AG04449 (cell line): ENCODE measurements around the gene HBQ1.

Source experiments
- CTCF ChIA-PET: fragments of 350-600 bp; formaldehyde crosslinking; extraction: SDS; loops from one replicate; lab custom pipeline; 2021; ENCODE audit warnings: antibody characterized with exemption; lab: Yijun Ruan, JAX
- POLR2A ChIA-PET: fragments of 400-600, 350-600 bp; formaldehyde crosslinking; extraction: SDS; loops from one replicate; lab custom pipeline; 2020; ENCODE audit warnings: antibody characterized with exemption, inconsistent platforms; lab: Yijun Ruan, JAX
- DNase-seq: peaks from one replicate; pipeline ENCODE4 v3.0.0-alpha.2; 2010; ENCODE audit warnings: low read depth, low spot score
- H3K4me3 ChIP-seq: 2 replicates; pipeline ENCODE4 v1.5.1; 2011; ENCODE audit warnings: low read depth, mild to moderate bottlenecking, control low read depth, low read length
- TF ChIP-seq, protein P1 (sequence below): IDR thresholded peaks from one replicate; pipeline ENCODE4 v1.5.1; 2011; ENCODE audit warnings: mild to moderate bottlenecking, moderate library complexity, low read length, control low read depth, inconsistent platforms; ENCODE audit not compliant: insufficient read depth; ENCODE audit errors: missing control alignments

The HBQ1 gene

DNA sequence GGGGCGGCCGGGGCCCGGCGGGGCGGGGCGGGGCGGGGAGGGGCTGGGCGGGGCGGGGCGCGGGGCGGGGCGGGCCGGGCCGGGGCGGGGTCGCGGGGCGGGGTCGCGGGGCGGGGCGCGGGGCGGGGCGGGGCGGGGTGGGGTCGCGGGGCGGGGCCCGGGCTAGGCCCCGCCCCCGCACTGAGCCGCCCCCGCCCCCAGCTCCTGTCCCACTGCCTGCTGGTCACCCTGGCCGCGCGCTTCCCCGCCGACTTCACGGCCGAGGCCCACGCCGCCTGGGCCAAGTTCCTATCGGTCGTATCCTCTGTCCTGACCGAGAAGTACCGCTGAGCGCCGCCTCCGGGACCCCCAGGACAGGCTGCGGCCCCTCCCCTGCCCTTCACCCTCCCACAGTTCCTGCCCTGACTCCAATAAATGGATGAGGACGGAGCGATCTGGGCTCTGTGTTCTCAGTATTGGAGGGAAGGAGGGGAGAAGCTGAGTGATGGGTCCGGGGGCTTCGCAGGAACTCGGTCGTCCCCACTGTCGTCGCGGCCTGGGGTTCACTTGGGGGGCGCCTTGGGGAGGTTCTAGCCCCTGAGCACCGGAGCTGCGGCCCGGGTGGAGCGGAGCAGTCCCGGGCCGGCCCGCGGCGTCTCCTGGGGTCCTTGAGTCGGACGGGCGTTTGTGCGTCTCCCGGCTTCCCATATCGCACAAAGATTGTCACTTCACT is 15.3 kb upstream of the HBQ1 start:
- H3K4me3 ChIP-seq, result no peak overlapping the region
- CTCF ChIA-PET, result interaction anchor here (0.7 to 1.7 kb wide), 2 partner anchors 58 to 99 kb away, joined by 4 read pairs; no protein-coding TSS in a partner anchor
- no peak for DNase-seq
- TF ChIP-seq, protein P1, sequence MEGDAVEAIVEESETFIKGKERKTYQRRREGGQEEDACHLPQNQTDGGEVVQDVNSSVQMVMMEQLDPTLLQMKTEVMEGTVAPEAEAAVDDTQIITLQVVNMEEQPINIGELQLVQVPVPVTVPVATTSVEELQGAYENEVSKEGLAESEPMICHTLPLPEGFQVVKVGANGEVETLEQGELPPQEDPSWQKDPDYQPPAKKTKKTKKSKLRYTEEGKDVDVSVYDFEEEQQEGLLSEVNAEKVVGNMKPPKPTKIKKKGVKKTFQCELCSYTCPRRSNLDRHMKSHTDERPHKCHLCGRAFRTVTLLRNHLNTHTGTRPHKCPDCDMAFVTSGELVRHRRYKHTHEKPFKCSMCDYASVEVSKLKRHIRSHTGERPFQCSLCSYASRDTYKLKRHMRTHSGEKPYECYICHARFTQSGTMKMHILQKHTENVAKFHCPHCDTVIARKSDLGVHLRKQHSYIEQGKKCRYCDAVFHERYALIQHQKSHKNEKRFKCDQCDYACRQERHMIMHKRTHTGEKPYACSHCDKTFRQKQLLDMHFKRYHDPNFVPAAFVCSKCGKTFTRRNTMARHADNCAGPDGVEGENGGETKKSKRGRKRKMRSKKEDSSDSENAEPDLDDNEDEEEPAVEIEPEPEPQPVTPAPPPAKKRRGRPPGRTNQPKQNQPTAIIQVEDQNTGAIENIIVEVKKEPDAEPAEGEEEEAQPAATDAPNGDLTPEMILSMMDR, result no peak
- POLR2A ChIA-PET, result no interaction called here

DNA sequence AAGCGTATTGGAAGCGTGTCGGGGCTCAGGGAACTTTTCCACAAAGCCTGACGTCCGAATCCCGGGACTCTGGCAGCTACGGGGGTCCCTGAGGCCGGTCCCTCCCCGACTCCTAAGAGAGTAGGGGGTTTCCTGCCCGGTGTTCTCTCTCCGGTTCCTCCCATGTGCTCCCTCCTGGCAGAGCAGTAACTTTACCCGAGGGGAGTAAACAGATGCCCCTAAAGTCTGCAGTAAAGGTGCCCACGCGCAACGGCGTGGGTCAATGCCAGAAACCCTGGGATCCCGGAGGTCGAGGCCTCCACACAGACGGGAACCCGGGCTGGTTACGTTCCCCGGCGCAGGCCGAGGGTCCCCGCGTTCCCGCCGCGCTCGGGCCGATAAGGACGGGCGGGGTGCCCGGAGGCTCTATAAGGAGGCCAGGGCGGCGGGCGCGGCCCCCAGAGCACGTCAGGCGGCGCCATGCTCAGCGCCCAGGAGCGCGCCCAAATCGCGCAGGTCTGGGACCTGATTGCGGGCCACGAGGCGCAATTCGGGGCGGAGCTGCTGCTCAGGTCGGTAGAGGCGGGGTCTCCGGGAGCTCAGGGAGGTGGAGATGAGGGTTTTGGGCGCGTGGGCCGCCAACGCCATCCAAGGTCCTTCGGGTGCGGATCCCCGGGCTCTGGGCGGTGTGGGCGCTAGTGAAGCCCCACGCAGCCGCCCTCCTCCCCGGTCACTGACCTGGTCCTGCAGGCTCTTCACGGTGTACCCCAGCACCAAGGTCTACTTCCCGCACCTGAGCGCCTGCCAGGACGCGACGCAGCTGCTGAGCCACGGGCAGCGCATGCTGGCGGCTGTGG is 14.5 kb upstream of the HBQ1 start, which contains the start of gene HBM:
Gene HBM, plus strand, starts transcription at position 440 of the 836 bp plus-strand sequence. Its CDS starts 20 bp downstream, at position 460.
- DNase-seq, result no peak
- CTCF ChIA-PET, result interaction anchor here (0.6 to 2.0 kb wide), 7 partner anchors 26 to 100 kb away, joined by 3 to 6 read pairs (median 3); no protein-coding TSS in a partner anchor
- POLR2A ChIA-PET, result no interaction called here
- no peak within 1 kb of the TSS for H3K4me3 ChIP-seq
- TF ChIP-seq, protein P1, result no peak

DNA sequence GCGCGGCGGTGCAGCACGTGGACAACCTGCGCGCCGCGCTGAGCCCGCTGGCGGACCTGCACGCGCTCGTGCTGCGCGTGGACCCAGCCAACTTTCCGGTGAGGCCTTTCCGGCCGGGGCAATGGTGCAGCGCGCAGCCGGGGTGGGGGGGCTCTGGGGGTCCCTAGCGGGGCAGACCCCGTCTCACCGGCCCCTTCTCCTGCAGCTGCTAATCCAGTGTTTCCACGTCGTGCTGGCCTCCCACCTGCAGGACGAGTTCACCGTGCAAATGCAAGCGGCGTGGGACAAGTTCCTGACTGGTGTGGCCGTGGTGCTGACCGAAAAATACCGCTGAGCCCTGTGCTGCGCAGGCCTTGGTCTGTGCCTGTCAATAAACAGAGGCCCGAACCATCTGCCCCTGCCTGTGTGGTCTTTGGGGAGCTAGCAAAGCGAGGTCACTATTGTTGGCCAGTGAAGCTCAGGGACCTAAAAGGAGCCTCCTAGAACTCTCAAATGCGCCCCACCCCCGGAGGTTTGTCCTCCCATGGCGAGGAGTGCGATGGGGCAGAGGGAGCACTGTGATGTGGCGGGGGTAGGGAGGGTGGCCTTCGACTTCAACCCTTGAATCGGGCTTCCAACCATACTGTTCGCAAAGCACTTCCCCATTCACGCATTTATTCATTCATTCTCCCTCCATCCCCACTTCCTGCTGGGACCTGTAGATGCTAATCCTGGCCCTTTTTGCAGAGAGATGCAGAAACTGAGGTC is 13.7 kb upstream of the HBQ1 start:
- ChIA-PET POLR2A (no interaction called here), CTCF (interaction anchor here (1.0 to 2.2 kb wide), 6 partner anchors 15 to 101 kb away, joined by 3 to 14 read pairs (median 4); no protein-coding TSS in a partner anchor)
- TF ChIP-seq, protein P1, result no peak
- DNase-seq, result no peak
- H3K4me3 ChIP-seq, result no peak overlapping the region

DNA sequence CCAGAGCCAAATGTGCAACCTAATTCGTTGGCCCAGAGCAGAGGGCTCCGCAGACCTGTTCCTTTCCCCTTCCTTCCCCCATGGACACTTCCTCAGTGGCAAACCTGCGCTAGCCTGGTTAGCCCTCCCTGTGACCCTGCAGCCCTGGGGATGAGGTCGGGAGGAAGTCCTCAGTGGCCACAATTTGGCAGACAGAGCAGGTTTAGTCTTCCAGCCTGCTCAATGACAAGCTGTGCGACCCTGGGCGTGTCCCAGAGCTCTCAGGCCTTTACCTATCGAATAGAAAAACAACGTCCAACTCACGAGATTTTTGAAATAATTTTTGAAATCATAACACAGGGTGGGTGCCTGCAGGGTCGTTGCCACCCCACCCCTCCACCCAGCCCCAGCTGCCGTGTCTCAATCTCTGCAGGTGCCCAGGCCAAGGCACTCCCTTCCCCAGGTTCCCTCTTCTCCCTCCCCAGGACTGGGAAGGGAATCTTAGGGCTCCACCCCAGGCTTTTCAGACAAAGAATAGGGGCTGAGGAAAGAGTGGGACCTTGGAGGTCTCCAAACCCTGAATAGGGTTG is 13.1 kb upstream of the HBQ1 start:
- TF ChIP-seq, protein P1, result no peak
- no peak overlapping the region for H3K4me3 ChIP-seq
- DNase-seq, result no peak
- ChIA-PET CTCF (interaction anchor here (1.2 to 2.2 kb wide), 3 partner anchors 14 to 70 kb away, joined by 3 to 14 read pairs (median 6); no protein-coding TSS in a partner anchor), POLR2A (no interaction called here)

DNA sequence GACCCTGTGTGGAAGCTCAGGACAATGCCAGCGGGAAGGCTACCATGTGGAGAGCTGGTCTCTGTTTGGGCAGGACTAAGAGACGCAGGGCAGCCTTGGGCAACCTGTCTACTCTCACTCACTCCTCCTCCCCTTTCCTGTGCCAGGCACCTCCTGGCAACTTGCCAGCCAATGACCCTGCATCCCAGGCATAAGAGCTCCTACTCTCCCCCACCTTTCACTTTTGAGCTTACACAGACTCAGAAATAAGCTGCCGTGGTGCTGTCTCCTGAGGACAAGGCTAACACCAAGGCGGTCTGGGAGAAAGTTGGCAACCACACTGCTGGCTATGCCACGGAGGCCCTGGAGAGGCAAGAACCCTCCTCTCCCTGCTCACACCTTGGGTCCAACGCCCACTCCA is 11.8 kb upstream of the HBQ1 start:
- ChIA-PET POLR2A (no interaction called here), CTCF (interaction anchor here (0.8 to 2.2 kb wide), 2 partner anchors 13 to 72 kb away, joined by 3 to 14 read pairs; no protein-coding TSS in a partner anchor)
- TF ChIP-seq, protein P1, result no peak

More for the DNA sequence above, 11.8 kb upstream of the HBQ1 start:
- DNase-seq, result no peak
- no peak overlapping the region for H3K4me3 ChIP-seq
